Cardiac muscle cell (in vitro differentiated cells and primary cell): ENCODE data around the gene ZNF418. TPM values are rescaled to one million over a fixed set of nuclear protein-coding genes. Genes with fewer than 3 reads are reported as not detected.

Experiments used
- DNase-seq, 2 donors: peaks; one replicate each; pipeline versions ENCODE4 v3.0.0 to v3.0.0-alpha.2; 2010 to 2017; ENCODE audit warnings: low read depth in 1 of 2, low spot score in 1 of 2
- H3K27ac ChIP-seq: fragments of 200-600 bp; sonication (generic); 2 replicates; pipeline ENCODE4 v1.5.1; 2016
- H3K27me3 ChIP-seq: fragments of 200-600 bp; sonication (generic); 2 replicates; pipeline ENCODE4 v1.6.0; 2016; ENCODE audit warnings: control low read depth
- H3K36me3 ChIP-seq: fragments of 200-600 bp; sonication (generic); 2 replicates; pipeline ENCODE4 v1.5.1; 2016; ENCODE audit warnings: control low read depth
- H3K4me1 ChIP-seq: fragments of 200-600 bp; sonication (generic); 2 replicates; pipeline ENCODE4 v1.8.1; 2017; ENCODE audit warnings: low read depth, mild to moderate bottlenecking, mixed run types
- H3K4me3 ChIP-seq: fragments of 200-600 bp; sonication (generic); 2 replicates; pipeline ENCODE4 v1.5.1; 2016; ENCODE audit warnings: mild to moderate bottlenecking
- H3K9me3 ChIP-seq: fragments of 200-600 bp; sonication (generic); 2 replicates; pipeline ENCODE4 v1.5.1; 2017; ENCODE audit warnings: low read depth, mild to moderate bottlenecking, control low read depth
- polyA plus RNA-seq: library from polyadenylated mRNA; unstranded; fragments of >200 nt; fragmentation: Nextera tagmentation; extraction: Ambion mirVana; gene quantifications from 2 replicates; pipeline ENCODE4 v1.2.1, GENCODE V29; 2016
- total RNA-seq: library from RNA; depleted of rRNA; stranded (reverse); fragments of >200 nt; gene quantifications from 2 replicates; pipeline ENCODE4 v1.2.3, GENCODE V29; 2016
- TF ChIP-seq, protein P1 (sequence below): IDR thresholded peaks from 2 replicates; pipeline ENCODE4 v1.5.1; 2012; ENCODE audit warnings: low read depth, mild to moderate bottlenecking, low read length

ZNF418 gene
- total and polyA plus RNA-seq, 2 experiments from 2014 or later = 6.1 to 19.7 TPM

DNA sequence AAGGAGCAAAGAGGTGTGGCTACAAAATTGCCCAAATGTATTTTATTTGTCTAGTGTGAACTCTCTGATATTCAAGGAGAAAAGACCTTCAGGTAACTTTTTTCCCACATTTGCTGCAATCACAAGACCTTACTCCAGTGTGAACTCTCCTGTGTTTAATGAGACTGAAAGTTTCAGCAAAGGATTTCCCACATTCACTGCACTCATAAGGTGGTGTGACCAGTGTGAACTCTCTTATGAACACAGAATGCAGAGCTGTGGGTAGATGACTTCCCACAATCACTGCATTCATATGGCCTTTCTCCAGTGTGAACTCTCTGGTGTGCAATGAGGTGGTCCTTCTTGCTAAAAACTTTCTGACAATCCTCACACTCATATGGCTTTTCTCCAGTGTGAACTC is 62.8 kb downstream of the ZNF418 start:
- H3K4me1 ChIP-seq = no peaks in the 10 kb centered on the region
- TF ChIP-seq, protein P1, sequence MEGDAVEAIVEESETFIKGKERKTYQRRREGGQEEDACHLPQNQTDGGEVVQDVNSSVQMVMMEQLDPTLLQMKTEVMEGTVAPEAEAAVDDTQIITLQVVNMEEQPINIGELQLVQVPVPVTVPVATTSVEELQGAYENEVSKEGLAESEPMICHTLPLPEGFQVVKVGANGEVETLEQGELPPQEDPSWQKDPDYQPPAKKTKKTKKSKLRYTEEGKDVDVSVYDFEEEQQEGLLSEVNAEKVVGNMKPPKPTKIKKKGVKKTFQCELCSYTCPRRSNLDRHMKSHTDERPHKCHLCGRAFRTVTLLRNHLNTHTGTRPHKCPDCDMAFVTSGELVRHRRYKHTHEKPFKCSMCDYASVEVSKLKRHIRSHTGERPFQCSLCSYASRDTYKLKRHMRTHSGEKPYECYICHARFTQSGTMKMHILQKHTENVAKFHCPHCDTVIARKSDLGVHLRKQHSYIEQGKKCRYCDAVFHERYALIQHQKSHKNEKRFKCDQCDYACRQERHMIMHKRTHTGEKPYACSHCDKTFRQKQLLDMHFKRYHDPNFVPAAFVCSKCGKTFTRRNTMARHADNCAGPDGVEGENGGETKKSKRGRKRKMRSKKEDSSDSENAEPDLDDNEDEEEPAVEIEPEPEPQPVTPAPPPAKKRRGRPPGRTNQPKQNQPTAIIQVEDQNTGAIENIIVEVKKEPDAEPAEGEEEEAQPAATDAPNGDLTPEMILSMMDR = no peak
- no peak for DNase-seq
- H3K27me3 ChIP-seq = no peaks in the 10 kb centered on the region
- no peaks in the 10 kb centered on the region for H3K9me3 ChIP-seq
- H3K4me3 ChIP-seq = no peak overlapping the region
- peaks cover 19% of the 10 kb centered on the region for H3K36me3 ChIP-seq
- H3K27ac ChIP-seq = no peak overlapping the region

Other genes starting within 250 kb of the ZNF418 start
- gene ZNF154, start 226.2 kb downstream of the ZNF418 start, total RNA-seq = 14.0 and 20.1 TPM in 2 replicates
- 11.1 and 16.3 TPM in 2 replicates for gene ZNF154, start 226.2 kb downstream of the ZNF418 start, polyA plus RNA-seq
- gene ZNF671, start 207.8 kb downstream of the ZNF418 start, total RNA-seq = 14.4 and 24.2 TPM in 2 replicates
- gene ZNF671, start 207.8 kb downstream of the ZNF418 start, polyA plus RNA-seq = 16.7 and 19.3 TPM in 2 replicates
- gene ZNF776, start 188.6 kb downstream of the ZNF418 start, total RNA-seq = 16.9 and 20.0 TPM in 2 replicates
- gene ZNF776, start 188.6 kb downstream of the ZNF418 start, polyA plus RNA-seq = 20.7 and 26.6 TPM in 2 replicates
- gene ZNF586, start 165.7 kb downstream of the ZNF418 start, total RNA-seq = 15.0 and 17.1 TPM in 2 replicates
- 8.4 and 10.0 TPM in 2 replicates for gene ZNF586, start 165.7 kb downstream of the ZNF418 start, polyA plus RNA-seq
- 3.8 and 6.6 TPM in 2 replicates for gene ZNF552, start 120.5 kb downstream of the ZNF418 start, total RNA-seq
- 10.5 and 13.4 TPM in 2 replicates for gene ZNF552, start 120.5 kb downstream of the ZNF418 start, polyA plus RNA-seq
- gene ZNF587B, start 105.1 kb downstream of the ZNF418 start, total RNA-seq = 8.5 and 12.9 TPM in 2 replicates
- gene ZNF587B, start 105.1 kb downstream of the ZNF418 start, polyA plus RNA-seq = 2.8 and 3.1 TPM in 2 replicates
- gene ZNF587, start 85.5 kb downstream of the ZNF418 start, total RNA-seq = 14.0 and 17.2 TPM in 2 replicates
- 12.6 and 22.6 TPM in 2 replicates for gene ZNF587, start 85.5 kb downstream of the ZNF418 start, polyA plus RNA-seq
- gene ZNF814, start 46.4 kb downstream of the ZNF418 start, total RNA-seq = 13.6 and 14.8 TPM in 2 replicates
- gene ZNF814, start 46.4 kb downstream of the ZNF418 start, polyA plus RNA-seq = 32.4 and 45.7 TPM in 2 replicates
- gene ZNF417, start 18.8 kb downstream of the ZNF418 start, total RNA-seq = 11.8 and 17.8 TPM in 2 replicates
- 4.8 and 7.7 TPM in 2 replicates for gene ZNF417, start 18.8 kb downstream of the ZNF418 start, polyA plus RNA-seq
- gene ZNF256, start 12.3 kb upstream of the ZNF418 start, total RNA-seq = 12.5 and 13.6 TPM in 2 replicates
- 7.0 and 10.0 TPM in 2 replicates for gene ZNF256, start 12.3 kb upstream of the ZNF418 start, polyA plus RNA-seq
- gene C19orf18, start 39.1 kb upstream of the ZNF418 start, total RNA-seq = 1.3 and 1.4 TPM in 2 replicates
- 2.4 and 3.6 TPM in 2 replicates for gene C19orf18, start 39.1 kb upstream of the ZNF418 start, polyA plus RNA-seq
- 50.5 and 87.4 TPM in 2 replicates for gene ZNF606, start 67.4 kb upstream of the ZNF418 start, total RNA-seq
- 30.0 and 31.2 TPM in 2 replicates for gene ZNF606, start 67.4 kb upstream of the ZNF418 start, polyA plus RNA-seq
- 31.9 and 38.4 TPM in 2 replicates for gene ZSCAN1, start 98.6 kb upstream of the ZNF418 start, total RNA-seq
- 22.0 and 24.6 TPM in 2 replicates for gene ZSCAN1, start 98.6 kb upstream of the ZNF418 start, polyA plus RNA-seq
- 11.7 and 14.0 TPM in 2 replicates for gene ZNF135, start 123.9 kb upstream of the ZNF418 start, total RNA-seq
- gene ZNF135, start 123.9 kb upstream of the ZNF418 start, polyA plus RNA-seq = 10.2 and 11.2 TPM in 2 replicates
- 173 and 243 TPM in 2 replicates for gene ZSCAN18, start 162.8 kb upstream of the ZNF418 start, total RNA-seq
- 127 and 191 TPM in 2 replicates for gene ZSCAN18, start 162.8 kb upstream of the ZNF418 start, polyA plus RNA-seq
- 27.8 and 29.6 TPM in 2 replicates for gene ZNF329, start 215.4 kb upstream of the ZNF418 start, total RNA-seq
- gene ZNF329, start 215.4 kb upstream of the ZNF418 start, polyA plus RNA-seq = 5.2 and 12.8 TPM in 2 replicates
- gene ZNF274, start 247.7 kb upstream of the ZNF418 start, total RNA-seq = 40.3 and 50.1 TPM in 2 replicates
- gene ZNF274, start 247.7 kb upstream of the ZNF418 start, polyA plus RNA-seq = 42.8 and 45.4 TPM in 2 replicates